RWPE2 (cell line): Measurements from ENCODE around the gene PWP1.

Experiments
- ATAC-seq: fragments of 200-7000 bp; cut with Tn5 transposase; 3 replicates; pipeline ENCODE4 v1.9.1; 2021; ENCODE audit warnings: low read depth
- DNase-seq: peaks from one replicate; pipeline ENCODE4 v3.0.0-alpha.2; 2020; ENCODE audit warnings: low spot score
- H3K27ac ChIP-seq: fragments of 450-650 bp; 2 replicates; pipeline ENCODE4 v1.5.1; 2017; ENCODE audit warnings: mild to moderate bottlenecking; ENCODE audit not compliant: poor library complexity, severe bottlenecking
- H3K27me3 ChIP-seq: fragments of 250-450 bp; sonication (Bioruptor Pico); 2 replicates; pipeline ENCODE4 v1.5.1; 2021; ENCODE audit warnings: mild to moderate bottlenecking, moderate library complexity; ENCODE audit not compliant: insufficient read depth, poor library complexity, severe bottlenecking
- H3K36me3 ChIP-seq: fragments of 250-450 bp; sonication (Bioruptor Pico); 2 replicates; pipeline ENCODE4 v1.5.1; 2020; ENCODE audit warnings: low read depth, mild to moderate bottlenecking, moderate library complexity
- H3K4me1 ChIP-seq: fragments of 250-450 bp; sonication (Bioruptor Pico); 2 replicates; pipeline ENCODE4 v1.5.1; 2021; ENCODE audit warnings: mild to moderate bottlenecking, moderate library complexity; ENCODE audit not compliant: insufficient read depth, poor library complexity, severe bottlenecking
- H3K4me3 ChIP-seq: fragments of 250-450 bp; sonication (Bioruptor Pico); 2 replicates; pipeline ENCODE4 v1.5.1; 2021; ENCODE audit warnings: mild to moderate bottlenecking, moderate library complexity; ENCODE audit not compliant: severe bottlenecking
- H3K9me3 ChIP-seq: fragments of 250-450 bp; sonication (Bioruptor Pico); 2 replicates; pipeline ENCODE4 v1.5.1; 2021; ENCODE audit warnings: mild to moderate bottlenecking, moderate library complexity; ENCODE audit not compliant: severe bottlenecking
- TF ChIP-seq, protein P1 (sequence below): fragments of 450-650 bp; IDR thresholded peaks from one replicate; pipeline ENCODE4 v1.5.1; 2017; ENCODE audit warnings: mild to moderate bottlenecking, moderate library complexity; ENCODE audit not compliant: poor library complexity, severe bottlenecking

The PWP1 gene

DNA sequence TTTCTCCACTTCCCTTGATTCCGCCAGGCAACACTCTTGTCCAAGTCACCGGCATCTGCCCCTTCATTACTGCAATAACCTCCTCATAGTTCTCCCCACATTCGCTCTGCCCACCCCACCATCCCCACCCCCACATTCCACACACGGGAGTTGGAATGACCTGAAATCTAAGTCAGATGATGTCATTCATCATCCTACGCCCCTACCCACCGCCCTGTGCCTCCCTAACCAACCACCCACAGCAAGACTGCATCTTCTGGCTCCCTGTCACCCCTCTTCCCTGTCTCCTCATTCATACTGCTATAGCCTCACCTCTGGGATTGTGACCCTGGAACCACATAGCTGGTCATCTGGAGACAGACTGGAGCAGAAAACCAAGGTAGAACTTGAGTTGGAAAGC lies 7.9 kb upstream of the PWP1 start:
- ATAC-seq, result no peak
- H3K9me3 ChIP-seq, result no peaks in the 10 kb centered on the region
- TF ChIP-seq, protein P1, sequence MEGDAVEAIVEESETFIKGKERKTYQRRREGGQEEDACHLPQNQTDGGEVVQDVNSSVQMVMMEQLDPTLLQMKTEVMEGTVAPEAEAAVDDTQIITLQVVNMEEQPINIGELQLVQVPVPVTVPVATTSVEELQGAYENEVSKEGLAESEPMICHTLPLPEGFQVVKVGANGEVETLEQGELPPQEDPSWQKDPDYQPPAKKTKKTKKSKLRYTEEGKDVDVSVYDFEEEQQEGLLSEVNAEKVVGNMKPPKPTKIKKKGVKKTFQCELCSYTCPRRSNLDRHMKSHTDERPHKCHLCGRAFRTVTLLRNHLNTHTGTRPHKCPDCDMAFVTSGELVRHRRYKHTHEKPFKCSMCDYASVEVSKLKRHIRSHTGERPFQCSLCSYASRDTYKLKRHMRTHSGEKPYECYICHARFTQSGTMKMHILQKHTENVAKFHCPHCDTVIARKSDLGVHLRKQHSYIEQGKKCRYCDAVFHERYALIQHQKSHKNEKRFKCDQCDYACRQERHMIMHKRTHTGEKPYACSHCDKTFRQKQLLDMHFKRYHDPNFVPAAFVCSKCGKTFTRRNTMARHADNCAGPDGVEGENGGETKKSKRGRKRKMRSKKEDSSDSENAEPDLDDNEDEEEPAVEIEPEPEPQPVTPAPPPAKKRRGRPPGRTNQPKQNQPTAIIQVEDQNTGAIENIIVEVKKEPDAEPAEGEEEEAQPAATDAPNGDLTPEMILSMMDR, result no peak

DNA sequence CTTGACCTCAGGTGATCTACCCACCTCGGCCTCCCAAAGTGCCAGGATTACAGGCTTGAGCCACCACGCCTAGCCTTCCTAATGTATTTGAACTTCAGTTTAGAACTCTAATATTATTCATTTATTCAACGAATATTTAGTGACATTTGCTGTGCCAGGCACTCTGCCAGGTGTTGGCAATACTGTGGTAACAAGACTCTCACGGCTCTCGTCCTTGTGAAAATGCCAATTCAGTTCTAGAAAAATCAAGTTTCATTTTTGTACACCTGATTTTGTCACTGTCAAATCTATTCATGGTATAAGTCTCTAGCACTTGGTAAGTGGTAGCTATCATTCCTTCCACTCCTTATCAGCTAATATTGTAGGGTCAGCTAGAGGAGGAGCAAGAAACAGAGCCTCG lies 6.3 kb upstream of the PWP1 start:
- no peak overlapping the region for H3K27ac ChIP-seq
- no peak for ATAC-seq
- no peaks in the 10 kb centered on the region for H3K36me3 ChIP-seq
- H3K27me3 ChIP-seq, result no peaks in the 10 kb centered on the region
- TF ChIP-seq, protein P1, result no peak
- no peaks in the 10 kb centered on the region for H3K9me3 ChIP-seq
- H3K4me1 ChIP-seq, result no peaks in the 10 kb centered on the region
- no peak for DNase-seq
- H3K4me3 ChIP-seq, result no peak overlapping the region

More for the DNA sequence above, 7.9 kb upstream of the PWP1 start:
- DNase-seq, result no peak
- no peak overlapping the region for H3K4me3 ChIP-seq
- no peaks in the 10 kb centered on the region for H3K27me3 ChIP-seq
- H3K4me1 ChIP-seq, result no peaks in the 10 kb centered on the region
- no peaks in the 10 kb centered on the region for H3K36me3 ChIP-seq
- no peak overlapping the region for H3K27ac ChIP-seq

DNA sequence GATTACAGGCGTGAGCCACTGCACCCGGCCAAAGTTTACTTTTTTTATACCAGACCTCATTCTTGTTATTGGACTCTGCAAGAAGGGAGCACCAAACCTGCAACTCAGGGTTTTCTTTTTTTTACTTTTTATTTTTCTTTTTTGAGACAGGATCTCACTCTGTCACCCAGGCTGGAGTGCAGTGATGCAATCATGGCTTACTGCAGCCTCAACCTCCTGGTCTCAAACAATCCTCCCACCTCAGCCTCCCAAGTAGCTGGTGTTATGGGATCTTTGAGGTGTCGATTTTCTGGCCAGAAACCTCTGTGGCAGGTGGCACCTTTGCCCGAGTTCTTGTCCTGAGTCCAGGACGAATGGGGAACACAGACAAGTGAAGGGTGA lies 4.2 kb upstream of the PWP1 start:
- DNase-seq (no peak), ATAC-seq (no peak)
- Histone ChIP-seq H3K4me3 (no peak overlapping the region), H3K36me3 (no peaks in the 10 kb centered on the region), H3K4me1 (no peaks in the 10 kb centered on the region), H3K27me3 (no peaks in the 10 kb centered on the region), H3K27ac (no peak overlapping the region), H3K9me3 (no peaks in the 10 kb centered on the region)
- TF ChIP-seq, protein P1, result no peak

DNA sequence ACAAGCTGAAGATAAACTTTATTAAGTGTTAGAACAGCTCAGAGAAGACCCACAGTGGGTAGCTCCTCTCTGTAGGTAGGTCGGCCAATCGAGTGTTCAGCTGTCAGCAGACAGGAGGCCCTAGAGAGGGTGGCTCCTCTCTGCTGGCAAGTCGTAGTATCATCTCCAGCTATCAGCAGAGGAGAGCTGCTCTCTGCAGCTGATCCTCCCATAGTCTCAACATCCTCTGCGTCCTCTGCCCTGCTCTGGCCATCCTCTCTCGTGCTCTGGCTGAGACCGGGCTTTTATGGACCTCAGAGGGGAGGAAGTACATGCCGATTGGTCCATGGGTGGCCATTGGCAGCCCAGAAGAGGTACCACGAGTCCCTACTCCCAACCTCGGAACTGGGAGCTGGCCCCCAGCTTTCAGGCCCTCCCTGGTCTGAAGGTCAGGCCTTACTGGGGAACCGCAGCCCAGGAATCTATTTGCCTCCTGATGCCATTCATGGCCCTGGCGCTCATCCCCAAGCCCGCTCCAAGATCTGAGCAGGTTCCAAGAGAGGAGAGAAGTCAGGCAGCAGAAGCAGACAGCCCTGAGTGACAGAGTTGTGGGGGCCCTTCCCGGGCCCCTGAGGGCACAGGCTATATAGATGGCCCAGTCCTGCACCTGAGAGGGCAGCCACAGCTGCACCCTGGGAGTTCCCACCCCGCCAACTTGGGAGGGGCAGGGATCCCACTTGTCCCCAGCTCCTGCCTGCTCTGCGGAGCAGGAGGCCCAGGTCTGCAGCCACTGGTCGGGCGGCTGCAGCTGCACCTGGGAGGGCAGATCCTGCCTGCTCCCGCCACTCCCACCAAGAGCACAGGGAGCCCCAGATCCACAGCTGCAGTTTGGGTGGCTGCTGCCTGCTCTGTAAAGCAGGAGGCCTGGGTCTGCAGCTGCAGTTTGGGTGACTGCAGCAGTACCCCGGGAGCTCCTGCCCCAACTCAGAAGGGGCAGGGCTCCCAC lies 3.5 kb upstream of the PWP1 start:
- H3K4me1 ChIP-seq, result no peaks in the 10 kb centered on the region
- no peak overlapping the region for H3K27ac ChIP-seq
- no peak overlapping the region for H3K4me3 ChIP-seq
- no peaks in the 10 kb centered on the region for H3K36me3 ChIP-seq
- DNase-seq (no peak), ATAC-seq (no peak)
- H3K27me3 ChIP-seq, result no peaks in the 10 kb centered on the region
- H3K9me3 ChIP-seq, result no peaks in the 10 kb centered on the region
- TF ChIP-seq, protein P1, result no peak
